Fibroblast of lung (primary cell): ENCODE data around the gene TAB2. TPM values are rescaled to one million over a fixed set of nuclear protein-coding genes. Genes with fewer than 3 reads are reported as not detected.

Experiments used
- DNase-seq, 2 donors: peaks; one replicate each; pipeline versions ENCODE4 v3.0.0 to v3.0.0-alpha.2; 2010; ENCODE audit warnings: low read depth in 2 of 2
- H2AFZ ChIP-seq: 2 replicates; pipeline ENCODE4 v1.5.1; 2012; ENCODE audit warnings: low read length, control low read depth, inconsistent platforms
- H3K27ac ChIP-seq: 2 replicates; pipeline ENCODE4 v1.5.1; 2011; ENCODE audit warnings: low read length, control low read depth; ENCODE audit not compliant: insufficient read depth
- H3K27me3 ChIP-seq: 2 replicates; pipeline ENCODE4 v1.5.1; 2011; ENCODE audit warnings: mild to moderate bottlenecking, low read length; ENCODE audit not compliant: control insufficient read depth, insufficient read depth
- H3K36me3 ChIP-seq: 2 replicates; pipeline ENCODE4 v1.5.1; 2011; ENCODE audit warnings: low read length; ENCODE audit not compliant: control insufficient read depth, insufficient read depth
- H3K4me1 ChIP-seq: 2 replicates; pipeline ENCODE4 v1.5.1; 2011; ENCODE audit warnings: low read length; ENCODE audit not compliant: control insufficient read depth, insufficient read depth; ENCODE audit errors: extremely low read depth
- H3K4me2 ChIP-seq: 2 replicates; pipeline ENCODE4 v1.5.1; 2011; ENCODE audit warnings: low read length, control low read depth; ENCODE audit not compliant: insufficient read depth; ENCODE audit errors: extremely low read depth
- H3K4me3 ChIP-seq, 4 experiments: fragments of 200-600 bp in 1 of 4; sonication (generic) in 1 of 4; replicated peaks in 1 of 4; 2 replicates each; pipeline ENCODE4 v1.5.1; 2011 to 2016; ENCODE audit warnings: low read length in 4 of 4, low read depth in 3 of 4, mild to moderate bottlenecking in 3 of 4, control low read depth in 2 of 4, inconsistent platforms in 1 of 4, mixed read lengths in 1 of 4; ENCODE audit not compliant: insufficient read depth in 1 of 4; ENCODE audit errors: control extremely low read depth in 1 of 4
- H3K79me2 ChIP-seq: 2 replicates; pipeline ENCODE4 v1.5.1; 2012; ENCODE audit warnings: mild to moderate bottlenecking, low read length, inconsistent platforms; ENCODE audit not compliant: control insufficient read depth, insufficient read depth
- H3K9ac ChIP-seq: 2 replicates; pipeline ENCODE4 v1.5.1; 2011; ENCODE audit warnings: mild to moderate bottlenecking, low read length, control low read depth; ENCODE audit not compliant: insufficient read depth
- H3K9me3 ChIP-seq: 2 replicates; pipeline ENCODE4 v1.5.1; 2012; ENCODE audit warnings: low read depth, low read length; ENCODE audit not compliant: control insufficient read depth, insufficient read depth
- H4K20me1 ChIP-seq: 2 replicates; pipeline ENCODE4 v1.5.1; 2011; ENCODE audit warnings: low read length; ENCODE audit not compliant: control insufficient read depth, insufficient read depth; ENCODE audit errors: extremely low read depth
- EZH2 ChIP-seq: IDR thresholded peaks from 2 replicates; pipeline ENCODE4 v1.5.1; 2012; ENCODE audit warnings: low read length, control low read depth, mild to moderate bottlenecking; ENCODE audit errors: missing control alignments
- polyA plus RNA-seq, 2 donors: library from polyadenylated mRNA; depleted of rRNA in 1 of 2; stranded (reverse) in 1 of 2; unstranded in 1 of 2; fragments of >200 nt; gene quantifications; 2 replicates each; pipeline ENCODE4 v1.2.1, GENCODE V29; 2011 to 2012; ENCODE audit warnings: missing spikeins in 1 of 2
- total RNA-seq: library from RNA; depleted of rRNA; stranded (reverse); fragments of >200 nt; gene quantifications from 2 replicates; pipeline ENCODE4 v1.2.1, GENCODE V29; 2014
- TF ChIP-seq, protein P1 (sequence below), 2 donors: IDR thresholded peaks in 1 of 2; conservative IDR thresholded peaks in 1 of 2; 1 replicate in 1 of 2; 2 replicates in 1 of 2; pipeline ENCODE4 v1.5.1; 2011 to 2012; ENCODE audit warnings: low read length in 2 of 2, control low read depth in 1 of 2, inconsistent platforms in 1 of 2, low read depth in 1 of 2, mild to moderate bottlenecking in 1 of 2

TAB2 gene
- total and polyA plus RNA-seq, 2 donors (not counting 1 experiment from before 2014, with no cell fraction given), result 27.2 to 49.7 TPM

- H4K20me1 ChIP-seq, result peaks cover 8% of the 10 kb centered on the region
- TF ChIP-seq EZH2, result no peak
- TF ChIP-seq, protein P1, sequence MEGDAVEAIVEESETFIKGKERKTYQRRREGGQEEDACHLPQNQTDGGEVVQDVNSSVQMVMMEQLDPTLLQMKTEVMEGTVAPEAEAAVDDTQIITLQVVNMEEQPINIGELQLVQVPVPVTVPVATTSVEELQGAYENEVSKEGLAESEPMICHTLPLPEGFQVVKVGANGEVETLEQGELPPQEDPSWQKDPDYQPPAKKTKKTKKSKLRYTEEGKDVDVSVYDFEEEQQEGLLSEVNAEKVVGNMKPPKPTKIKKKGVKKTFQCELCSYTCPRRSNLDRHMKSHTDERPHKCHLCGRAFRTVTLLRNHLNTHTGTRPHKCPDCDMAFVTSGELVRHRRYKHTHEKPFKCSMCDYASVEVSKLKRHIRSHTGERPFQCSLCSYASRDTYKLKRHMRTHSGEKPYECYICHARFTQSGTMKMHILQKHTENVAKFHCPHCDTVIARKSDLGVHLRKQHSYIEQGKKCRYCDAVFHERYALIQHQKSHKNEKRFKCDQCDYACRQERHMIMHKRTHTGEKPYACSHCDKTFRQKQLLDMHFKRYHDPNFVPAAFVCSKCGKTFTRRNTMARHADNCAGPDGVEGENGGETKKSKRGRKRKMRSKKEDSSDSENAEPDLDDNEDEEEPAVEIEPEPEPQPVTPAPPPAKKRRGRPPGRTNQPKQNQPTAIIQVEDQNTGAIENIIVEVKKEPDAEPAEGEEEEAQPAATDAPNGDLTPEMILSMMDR (conservative IDR thresholded peaks at IDR 0.05 in 1 of 2, IDR thresholded peaks at IDR 0.05 in 1 of 2; ENCODE audit: low read depth in 1 of 2, low read length in 2 of 2), result no peak
Measured at GRCh38 chr6:149324428-149324827, 6.9 kb downstream of the TAB2 start.

GRCh38 chr6:149325648-149326236 is 8.2 kb downstream of the TAB2 start:
- Histone ChIP-seq H3K4me3 (no peak overlapping the region), H3K79me2 (peaks cover 95% of the 10 kb centered on the region), H2AFZ (no peak overlapping the region), H4K20me1 (peaks cover 6% of the 10 kb centered on the region), H3K27me3 (no peaks in the 10 kb centered on the region), H3K9me3 (no peaks in the 10 kb centered on the region), H3K36me3 (no peaks in the 10 kb centered on the region), H3K9ac (no peak overlapping the region), H3K27ac (no peak overlapping the region), H3K4me2 (no peak overlapping the region), H3K4me1 (peaks cover 2% of the 10 kb centered on the region)
- TF ChIP-seq, protein P1 (conservative IDR thresholded peaks at IDR 0.05 in 1 of 2, IDR thresholded peaks at IDR 0.05 in 1 of 2; ENCODE audit: low read depth in 1 of 2, low read length in 2 of 2), result no peak
- no peak for TF ChIP-seq EZH2
- DNase-seq, result no peak

More at GRCh38 chr6:149324428-149324827, 6.9 kb downstream of the TAB2 start:
- H3K27me3 ChIP-seq, result no peaks in the 10 kb centered on the region
- H2AFZ ChIP-seq, result no peak overlapping the region
- H3K9ac ChIP-seq, result no peak overlapping the region
- H3K27ac ChIP-seq, result no peak overlapping the region
- no peak overlapping the region for H3K4me2 ChIP-seq
- DNase-seq, result no peak
- no peaks in the 10 kb centered on the region for H3K36me3 ChIP-seq
- H3K79me2 ChIP-seq, result peaks cover 95% of the 10 kb centered on the region
- H3K4me3 ChIP-seq, result no peak overlapping the region
- H3K9me3 ChIP-seq, result no peaks in the 10 kb centered on the region
- peaks cover 3% of the 10 kb centered on the region for H3K4me1 ChIP-seq

- no peak overlapping the region for H2AFZ ChIP-seq
- peaks cover 6% of the 10 kb centered on the region for H4K20me1 ChIP-seq
Measured at GRCh38 chr6:149327638-149328037, 10.1 kb downstream of the TAB2 start.

More at GRCh38 chr6:149327638-149328037, 10.1 kb downstream of the TAB2 start:
- H3K27ac ChIP-seq, result no peak overlapping the region
- no peak overlapping the region for H3K4me2 ChIP-seq
- no peak overlapping the region for H3K4me3 ChIP-seq
- H3K9ac ChIP-seq, result no peak overlapping the region
- peaks cover 91% of the 10 kb centered on the region for H3K79me2 ChIP-seq
- no peaks in the 10 kb centered on the region for H3K27me3 ChIP-seq
- H3K4me1 ChIP-seq, result peaks cover 2% of the 10 kb centered on the region
- no peaks in the 10 kb centered on the region for H3K9me3 ChIP-seq
- no peaks in the 10 kb centered on the region for H3K36me3 ChIP-seq
- TF ChIP-seq, protein P1 (conservative IDR thresholded peaks at IDR 0.05 in 1 of 2, IDR thresholded peaks at IDR 0.05 in 1 of 2; ENCODE audit: low read depth in 1 of 2, low read length in 2 of 2), result no peak
- TF ChIP-seq EZH2, result no peak
- no peak for DNase-seq
